ENCODE data around the gene SARM1. TPM values are rescaled to one million over a fixed set of nuclear protein-coding genes. Genes with fewer than 3 reads are reported as not detected.

Gene SARM1
- 16.7 TPM for total RNA-seq

GRCh38 chr17:28371245-28372202 is at the start of gene SARM1:
TSS of gene SARM1 (plus strand) at chr17:28371694. CDS start at chr17:28372033, 339 bp downstream.

DNA sequence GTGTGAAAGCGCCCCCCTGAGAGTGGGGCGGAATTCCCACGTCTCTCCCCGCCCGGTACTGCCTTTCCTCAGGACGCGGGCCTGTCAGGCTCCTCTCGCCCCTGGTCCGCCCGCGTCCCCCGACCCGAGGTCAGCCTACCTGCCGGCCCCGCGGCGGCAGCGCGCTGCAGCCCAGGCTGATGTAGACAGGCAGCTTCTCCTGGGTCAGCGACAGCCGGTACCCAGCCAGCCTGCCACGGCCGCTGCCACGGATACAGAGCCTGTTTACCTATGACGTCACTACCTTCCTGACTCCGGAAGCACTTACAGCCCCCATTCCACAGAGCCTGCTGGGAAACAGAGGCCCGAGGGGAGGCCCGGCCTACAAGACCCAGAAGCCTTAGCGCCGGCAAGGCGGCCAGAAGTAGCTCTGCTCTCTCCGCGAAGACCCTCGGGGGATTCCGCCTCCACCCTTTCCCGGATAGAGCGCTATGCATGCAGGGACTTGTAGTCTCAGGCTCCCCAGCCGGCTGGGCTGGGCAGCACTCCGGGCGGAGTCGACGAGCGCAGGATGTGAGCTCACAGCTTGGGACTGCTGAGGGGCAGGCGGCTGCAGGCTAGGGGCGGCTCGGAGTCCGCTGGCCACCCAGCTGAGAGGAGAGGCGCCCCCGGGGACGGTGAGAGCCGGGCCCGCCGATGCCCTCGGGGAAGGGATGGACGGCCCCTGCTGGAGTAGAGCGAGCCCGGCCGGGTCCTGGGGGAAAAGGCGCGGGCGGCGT is 36.1 kb upstream of the SARM1 start, which contains the start of the genes IFT20 and TNFAIP1:
IFT20 (minus strand) TSS at position 272 of the 758 bp plus-strand sequence. CDS start 3,487 bp downstream, outside the sequence.
TNFAIP1 (plus strand) TSS at position 561 of the 758 bp plus-strand sequence. CDS start 3,761 bp downstream, outside the sequence.

GRCh38 chr17:28357061-28357900 is 14.2 kb upstream of the SARM1 start, which contains the start of gene POLDIP2:
TSS of gene POLDIP2 (minus strand) at chr17:28357527. CDS start at chr17:28357448, 79 bp downstream.

GRCh38 chr17:28364665-28365363 is 6.7 kb upstream of the SARM1 start, which contains the start of gene SEBOX:
TSS of gene SEBOX (minus strand) at chr17:28365199. CDS start at chr17:28365151, 48 bp downstream.

DNA sequence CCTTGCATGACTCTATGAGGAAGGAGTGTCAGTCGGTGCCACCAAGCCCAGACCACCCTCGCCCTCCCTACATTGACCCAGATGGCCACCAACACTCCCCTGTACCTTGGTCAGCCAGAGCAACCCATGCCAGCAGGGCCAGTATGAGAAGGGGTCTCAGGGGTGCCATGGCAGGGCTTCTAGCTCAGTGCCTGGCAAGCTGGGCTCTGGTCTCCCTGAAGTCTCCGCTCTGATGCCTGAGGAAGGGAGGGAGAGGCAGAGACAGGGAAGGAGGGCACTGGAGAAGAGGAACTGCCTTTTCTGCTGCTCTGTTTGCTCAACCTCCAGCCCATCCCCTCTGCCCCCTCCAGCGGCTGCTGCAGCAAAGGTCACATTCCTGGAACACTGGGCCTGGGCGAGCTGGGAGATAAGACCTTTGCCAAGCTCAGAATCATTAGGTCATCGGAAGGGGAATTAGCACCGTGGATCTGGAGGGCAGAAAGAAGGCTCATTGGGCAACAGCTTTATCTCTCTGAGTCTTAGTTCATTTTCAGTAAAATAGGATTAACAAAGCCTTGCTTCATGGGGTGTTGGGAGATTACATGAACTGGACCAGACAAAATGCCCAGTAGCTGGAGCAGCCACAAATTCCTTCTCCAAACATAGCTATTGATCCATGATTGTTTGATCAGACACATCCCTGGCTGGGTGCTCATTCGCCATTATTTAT is 1.3 kb upstream of the SARM1 start, which contains the start of gene VTN:
VTN (minus strand) TSS at position 273 of the 709 bp plus-strand sequence; CDS start at position 169, 104 bp downstream.

GRCh38 chr17:28405632-28406472 is 34.4 kb downstream of the SARM1 start, which contains the start of gene SLC46A1:
TSS of gene SLC46A1 (minus strand) at chr17:28406212. CDS start at chr17:28406114, 98 bp downstream.

Other genes starting within 250 kb of the SARM1 start
- 25.3 TPM for gene TMEM97, start 52.5 kb upstream of the SARM1 start, total RNA-seq
- gene IFT20, start 36.2 kb upstream of the SARM1 start, total RNA-seq, result 42.5 TPM
- gene TNFAIP1, start 35.9 kb upstream of the SARM1 start, total RNA-seq, result 38.9 TPM
- gene POLDIP2, start 14.2 kb upstream of the SARM1 start, total RNA-seq, result 68.8 TPM
- gene SEBOX, start 6.5 kb upstream of the SARM1 start, total RNA-seq, result not detected
- 5.7 TPM for gene VTN, start 1.4 kb upstream of the SARM1 start, total RNA-seq
- 8.2 TPM for gene SLC46A1, start 34.5 kb downstream of the SARM1 start, total RNA-seq
- gene SLC13A2, start 102.0 kb downstream of the SARM1 start, total RNA-seq, result 1.9 TPM
- 0.23 TPM for gene FOXN1, start 134.7 kb downstream of the SARM1 start, total RNA-seq
- gene UNC119, start 180.9 kb downstream of the SARM1 start, total RNA-seq, result 102 TPM
- gene PIGS, start 199.8 kb downstream of the SARM1 start, total RNA-seq, result 75.0 TPM
- gene ALDOC, start 205.2 kb downstream of the SARM1 start, total RNA-seq, result 15.1 TPM
- gene SPAG5, start 227.3 kb downstream of the SARM1 start, total RNA-seq, result 26.7 TPM
- 16.0 TPM for gene RSKR, start 242.5 kb downstream of the SARM1 start, total RNA-seq